H1 (cell line): ENCODE results near the gene PFKP. TPM values are rescaled to one million over a fixed set of nuclear protein-coding genes. Genes with fewer than 3 reads are reported as not detected.

Experiments
- CTBP2 ChIP-seq: IDR thresholded peaks from 2 replicates; pipeline ENCODE4 v1.7.0; 2011; ENCODE audit warnings: borderline replicate concordance, mild to moderate bottlenecking, moderate library complexity, mixed read lengths, low read length; ENCODE audit not compliant: insufficient read depth, insufficient read length
- KDM5A ChIP-seq: fragments of 200-600 bp; IDR thresholded peaks from 2 replicates; pipeline ENCODE4 v1.7.1; 2012; ENCODE audit warnings: mild to moderate bottlenecking, low read length, inconsistent platforms, mixed read lengths
- NANOG ChIP-seq: IDR thresholded peaks from 2 replicates; pipeline ENCODE4 v1.6.1; 2011; ENCODE audit warnings: low read length, low read depth, mild to moderate bottlenecking, inconsistent platforms; ENCODE audit not compliant: insufficient read depth, poor library complexity, severe bottlenecking
- SIN3A ChIP-seq, 2 experiments: IDR thresholded peaks in 1 of 2; conservative IDR thresholded peaks in 1 of 2; 2 replicates each; pipeline ENCODE4 v1.6.1; 2011 to 2012; ENCODE audit warnings: low read length in 2 of 2, improper control_type of control experiment in 1 of 2, low read depth in 1 of 2, mild to moderate bottlenecking in 1 of 2
- SP1 ChIP-seq: IDR thresholded peaks from 2 replicates; pipeline ENCODE4 v1.6.1; 2011; ENCODE audit warnings: low read depth, low read length
- SRF ChIP-seq: IDR thresholded peaks from 2 replicates; pipeline ENCODE4 v1.6.1; 2011; ENCODE audit warnings: mild to moderate bottlenecking, low read depth, low read length, moderate library complexity
- TAF7 ChIP-seq: optimal IDR thresholded peaks from 2 replicates; pipeline ENCODE3; 2011; ENCODE audit warnings: low read depth, mild to moderate bottlenecking, inconsistent platforms, low read length, moderate library complexity, borderline replicate concordance
- TEAD4 ChIP-seq: IDR thresholded peaks from 2 replicates; pipeline ENCODE4 v1.6.1; 2012; ENCODE audit warnings: low read depth, low read length, inconsistent platforms, mixed read lengths
- YY1 ChIP-seq: IDR thresholded peaks from 2 replicates; pipeline ENCODE4 v1.6.1; 2011; ENCODE audit warnings: low read depth, mild to moderate bottlenecking, low read length
- polyA plus RNA-seq, 7 experiments: library from polyadenylated mRNA; depleted of rRNA in 3 of 7; stranded (reverse) in 5 of 7; unstranded in 2 of 7; fragments of >200 nt in 5 of 7; fragments of 200-250 nt in 2 of 7; gene quantifications; 1 replicate in 5 of 7; 2 replicates in 1 of 7; 4 replicates in 1 of 7; pipeline versions ENCODE4 v1.2.1 to v1.2.3, GENCODE V29; 2011 to 2013; ENCODE audit warnings: missing spikeins in 2 of 7, mixed read lengths in 2 of 7
- total RNA-seq: library from RNA; stranded (reverse); fragmentation: NEBNext Ultra II Directional; extraction: Animal tissue kit (Norgen Biotek cat#: 25700); gene quantifications from 2 replicates; pipeline ENCODE4 v1.2.1, GENCODE V29; 2021
- TF ChIP-seq, protein P1 (sequence below): IDR thresholded peaks from 2 replicates; pipeline ENCODE4 v1.6.1; 2012; ENCODE audit warnings: inconsistent platforms

PFKP gene
- total and polyA plus RNA-seq, 2 of the 8 experiments (the other 6 are each of a cell fraction or from before 2014, with no cell fraction given), result 51.2 to 128 TPM

- TF ChIP-seq SRF, result no peak
- TF ChIP-seq TAF7, result no peak
- no peak for TF ChIP-seq YY1
- TF ChIP-seq TEAD4, result no peak
- TF ChIP-seq SP1, result no peak
- no peak for TF ChIP-seq CTBP2
- no peak for TF ChIP-seq SIN3A (conservative IDR thresholded peaks at IDR 0.05 in 1 of 2, IDR thresholded peaks at IDR 0.05 in 1 of 2; ENCODE audit: low read depth in 1 of 2, low read length in 2 of 2)
- no peak for TF ChIP-seq NANOG
- no peak for TF ChIP-seq KDM5A
- TF ChIP-seq, protein P1, sequence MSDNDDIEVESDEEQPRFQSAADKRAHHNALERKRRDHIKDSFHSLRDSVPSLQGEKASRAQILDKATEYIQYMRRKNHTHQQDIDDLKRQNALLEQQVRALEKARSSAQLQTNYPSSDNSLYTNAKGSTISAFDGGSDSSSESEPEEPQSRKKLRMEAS, result no peak
Measured at GRCh38 chr10:3126741-3127346, 59.5 kb downstream of the PFKP start (continued).
